ELR (cell line): Measurements from ENCODE around the gene PLXDC1.

Experiments
- DNase-seq: peaks from one replicate; pipeline ENCODE4 v3.0.0-alpha.2; 2015; ENCODE audit warnings: low read depth

PLXDC1 gene

DNA sequence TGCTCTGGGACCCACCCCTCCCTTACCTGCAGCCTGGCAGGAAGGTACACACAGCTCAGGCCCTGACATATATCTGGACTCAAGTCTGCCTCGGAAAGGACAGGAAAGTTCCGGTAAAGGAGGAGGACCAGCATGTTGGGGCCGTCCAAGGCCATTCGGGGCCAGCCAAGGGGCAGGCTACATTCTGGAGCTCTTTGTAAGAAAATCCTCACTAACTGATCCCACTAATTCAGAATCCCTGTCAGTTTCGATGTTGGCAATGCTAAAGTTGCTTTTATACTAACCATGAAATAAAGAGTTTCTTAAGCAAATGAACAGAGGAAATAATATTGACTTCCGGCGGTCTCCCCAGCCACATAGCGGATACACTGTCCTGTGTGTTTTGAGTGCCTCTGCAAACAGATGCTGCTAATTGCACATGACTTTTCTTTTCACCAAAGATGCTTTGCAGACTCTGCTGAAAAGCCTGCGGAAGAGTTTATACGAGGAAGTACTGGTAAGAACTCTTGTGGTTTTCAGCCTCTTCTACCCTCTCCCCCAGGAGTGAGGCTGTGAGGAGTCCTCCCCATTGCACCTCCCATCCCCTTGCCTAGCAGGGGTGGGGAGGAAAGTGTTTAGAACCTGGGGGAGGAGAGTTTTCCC lies 54.8 kb downstream of the PLXDC1 start:
- no peak for DNase-seq

DNA sequence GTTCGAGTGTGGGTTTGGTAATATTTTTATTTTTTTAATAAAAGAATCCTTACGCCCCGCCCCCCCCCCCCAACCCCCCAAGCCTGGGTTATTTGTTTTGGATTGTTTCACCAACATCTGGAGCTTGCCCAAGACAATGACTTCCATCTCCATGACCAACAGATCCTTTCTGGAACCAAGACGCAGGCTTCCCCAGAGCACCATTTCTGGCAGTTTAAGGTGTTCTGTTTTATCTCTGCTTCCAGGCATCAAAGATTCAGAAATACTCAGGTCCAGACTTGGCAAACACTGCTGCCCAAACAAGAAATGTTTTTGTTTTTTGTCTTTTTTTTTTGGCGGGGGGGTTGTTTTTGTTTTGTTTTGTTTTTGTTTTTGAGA lies 56.1 kb downstream of the PLXDC1 start:
- no peak for DNase-seq

DNA sequence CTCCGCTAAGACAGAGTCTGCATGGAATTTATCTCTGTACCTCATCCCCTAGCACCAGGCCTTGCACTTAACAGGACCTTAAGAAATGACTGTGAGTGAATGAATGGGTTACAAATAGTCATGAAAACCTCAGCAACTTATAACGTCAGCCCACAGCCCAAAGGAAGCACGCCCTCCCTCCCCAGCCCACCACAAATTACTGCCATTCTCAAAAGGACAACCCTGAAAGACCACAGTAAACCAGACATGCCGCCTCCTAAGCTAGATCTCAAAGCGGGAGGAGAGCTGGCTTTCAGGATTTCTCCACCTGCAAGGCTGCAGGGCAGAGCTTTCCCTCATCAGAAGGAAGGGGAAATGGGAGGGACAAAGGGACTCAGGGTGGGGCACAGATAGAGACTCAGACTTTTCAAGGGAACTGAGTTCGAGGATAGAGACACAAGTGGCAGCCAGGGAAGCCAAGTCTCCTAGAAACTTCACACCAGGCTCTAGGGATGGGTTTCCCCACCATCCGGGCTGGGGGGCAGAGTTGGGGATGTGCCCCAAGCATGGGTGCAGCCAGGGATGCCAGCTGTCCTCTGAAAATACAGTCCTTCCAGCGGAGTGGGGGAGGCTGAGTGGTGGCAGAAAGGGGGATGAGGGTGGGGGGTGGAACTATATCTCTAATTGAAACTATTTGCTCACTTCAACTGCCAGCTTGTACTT lies 56.7 kb downstream of the PLXDC1 start:
- DNase-seq, result no peak

DNA sequence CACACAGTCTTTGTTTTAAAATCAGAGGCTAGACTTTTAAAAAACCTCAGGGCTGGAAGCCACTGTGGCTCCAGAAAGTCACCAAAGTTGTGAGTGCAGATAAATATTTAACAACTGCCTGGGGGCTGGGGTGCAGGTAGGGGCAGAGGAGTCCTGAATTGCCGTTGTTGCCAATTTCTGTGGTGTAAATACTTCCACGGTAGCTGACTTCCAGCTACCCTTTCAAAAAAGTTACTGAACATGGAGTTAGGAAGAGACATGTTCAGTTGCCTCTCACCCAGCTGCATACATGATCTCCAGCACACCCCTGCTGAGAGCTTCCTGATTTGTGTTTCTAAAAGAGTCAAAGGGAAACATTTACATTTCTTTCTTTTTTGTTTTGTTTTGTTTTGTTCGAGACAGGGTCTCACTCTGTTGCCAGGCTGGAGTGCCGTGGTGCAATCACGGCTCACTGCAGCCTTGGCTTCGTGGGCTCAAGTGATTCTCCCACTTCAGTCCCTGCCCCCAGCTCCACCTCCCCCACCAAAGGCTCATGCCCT lies 58.7 kb downstream of the PLXDC1 start:
- DNase-seq, result no peak

DNA sequence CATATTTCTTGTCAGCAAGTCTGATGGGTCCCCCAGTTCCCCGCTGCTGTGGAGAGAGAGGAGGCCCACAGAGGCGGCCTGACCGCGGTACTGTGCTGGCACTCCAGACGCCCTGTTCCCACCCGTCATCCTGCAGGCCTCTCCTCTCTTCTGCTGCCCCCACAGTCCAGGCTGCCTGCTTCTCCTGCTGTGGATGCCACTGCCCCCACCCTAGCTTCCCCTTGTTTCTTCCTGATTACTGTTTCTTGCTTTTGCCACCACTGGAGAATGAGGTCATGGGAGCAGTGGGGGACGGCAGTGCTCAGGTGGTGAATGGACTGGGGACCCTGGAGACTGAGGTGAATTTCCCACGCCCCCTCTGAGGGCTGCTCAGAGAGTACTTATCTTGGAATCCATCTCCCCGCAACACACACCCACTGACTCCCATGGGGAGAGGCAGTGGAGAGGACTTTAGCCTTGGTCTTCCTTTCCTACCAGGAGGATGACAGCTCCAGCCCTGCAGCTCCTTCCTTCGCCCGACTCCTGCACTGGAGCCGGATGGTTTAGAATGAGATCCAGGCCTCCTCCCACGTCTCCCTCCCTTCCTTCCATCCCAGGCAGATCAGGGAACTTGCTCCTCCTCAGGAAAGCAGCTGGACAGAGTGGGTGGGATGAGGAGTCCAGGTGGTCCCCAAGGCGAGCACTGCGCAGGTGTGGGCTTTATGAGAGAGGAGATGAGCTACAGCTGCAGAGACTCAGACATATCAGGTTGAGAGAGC lies 60.4 kb downstream of the PLXDC1 start:
- DNase-seq, result no peak

DNA sequence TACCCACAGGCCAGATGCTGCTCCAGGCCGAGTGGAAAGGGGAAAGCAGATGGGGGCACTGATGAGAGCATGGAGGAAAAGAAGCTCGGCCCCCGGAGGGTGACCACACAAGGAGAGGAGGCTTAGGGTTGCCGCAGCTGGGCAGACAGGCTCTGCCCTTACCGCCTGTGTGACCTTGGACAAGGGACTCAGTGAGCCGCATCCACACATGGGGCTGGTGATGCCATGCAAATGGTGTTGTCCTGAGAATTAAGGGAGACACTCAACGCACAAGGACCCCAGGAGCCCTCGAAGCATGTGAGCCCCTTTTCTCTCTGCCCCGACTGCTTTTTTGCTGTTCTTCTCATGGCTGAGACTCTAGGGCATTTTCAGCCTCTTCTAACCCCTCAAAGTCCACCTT lies 61.0 kb downstream of the PLXDC1 start:
- DNase-seq, result no peak

DNA sequence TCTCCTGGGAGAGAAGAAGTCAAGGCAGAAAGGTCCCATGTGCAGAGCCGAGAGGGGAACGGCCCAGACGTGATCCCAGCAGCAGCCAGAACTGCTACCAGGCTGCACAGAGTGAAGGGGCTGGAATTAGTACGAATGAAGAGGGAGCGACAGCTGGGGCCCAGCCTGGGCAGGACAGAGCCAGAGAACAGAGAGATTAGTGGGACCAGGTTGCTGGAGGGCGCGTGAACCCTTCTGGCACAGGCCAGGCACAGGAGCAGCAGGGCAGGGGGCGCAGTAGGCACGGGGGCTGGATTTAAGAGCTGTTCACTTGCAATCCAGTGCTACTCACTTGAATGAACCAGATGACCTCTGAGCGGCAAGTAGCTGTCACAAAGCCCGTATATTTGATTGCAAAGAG lies 66.9 kb downstream of the PLXDC1 start:
- no peak for DNase-seq

DNA sequence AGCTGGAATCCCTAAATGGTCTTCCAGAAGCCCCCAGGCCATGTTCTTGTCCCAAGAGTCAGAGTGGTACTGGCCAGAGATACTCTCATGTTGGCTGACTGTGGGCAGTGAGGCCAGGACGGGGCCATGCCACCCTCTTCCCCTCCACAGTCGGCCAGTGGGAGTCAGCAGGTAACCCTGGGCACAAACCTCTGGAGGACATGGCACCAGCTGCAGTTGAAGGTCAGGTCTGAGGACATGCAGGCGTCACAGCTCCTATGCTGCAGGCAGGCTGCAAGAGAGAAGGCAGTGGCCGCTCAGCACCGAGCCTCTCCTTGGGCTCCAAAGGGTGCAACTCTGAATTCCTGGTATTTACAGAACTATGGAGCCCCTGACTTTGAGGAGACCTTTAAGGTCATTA lies 68.2 kb downstream of the PLXDC1 start:
- no peak for DNase-seq

DNA sequence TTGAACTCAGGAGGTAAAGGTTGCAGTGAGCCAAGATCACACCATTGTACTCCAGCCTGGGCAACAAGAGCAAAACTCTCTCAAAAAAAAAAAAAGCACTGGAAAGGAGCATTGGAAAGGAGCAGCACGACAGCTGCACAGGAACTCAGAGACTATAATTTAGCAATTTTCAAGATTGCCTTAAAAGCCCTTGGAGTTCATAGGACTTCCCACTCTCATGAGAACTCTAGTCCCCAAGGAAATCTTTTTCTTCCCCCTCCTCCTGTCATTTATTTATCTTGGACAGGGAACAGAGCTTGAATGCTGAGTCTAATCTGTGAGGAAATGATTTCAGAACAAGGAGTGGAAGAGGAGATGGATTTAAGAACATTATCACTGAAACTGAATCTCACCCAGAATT lies 69.0 kb downstream of the PLXDC1 start:
- no peak for DNase-seq

DNA sequence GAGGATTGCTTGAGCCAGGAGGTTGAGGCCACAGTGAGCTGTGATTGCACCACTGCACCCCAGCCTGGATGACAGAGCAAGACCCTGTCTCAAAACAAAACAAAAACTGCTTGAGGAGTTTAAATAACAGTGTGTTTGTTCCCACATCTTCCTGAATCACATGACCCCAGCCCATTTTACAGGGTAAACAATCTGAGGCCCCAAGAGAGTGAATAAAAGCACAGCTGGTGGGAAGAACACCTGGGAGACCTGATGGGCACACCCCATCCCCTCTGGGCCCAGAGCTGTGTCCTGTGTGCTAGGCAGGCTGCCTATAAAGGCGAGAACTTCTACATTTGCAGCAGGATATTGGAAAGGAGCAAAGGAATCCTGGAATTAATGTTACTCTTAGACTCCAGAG lies 69.6 kb downstream of the PLXDC1 start:
- DNase-seq, result no peak

DNA sequence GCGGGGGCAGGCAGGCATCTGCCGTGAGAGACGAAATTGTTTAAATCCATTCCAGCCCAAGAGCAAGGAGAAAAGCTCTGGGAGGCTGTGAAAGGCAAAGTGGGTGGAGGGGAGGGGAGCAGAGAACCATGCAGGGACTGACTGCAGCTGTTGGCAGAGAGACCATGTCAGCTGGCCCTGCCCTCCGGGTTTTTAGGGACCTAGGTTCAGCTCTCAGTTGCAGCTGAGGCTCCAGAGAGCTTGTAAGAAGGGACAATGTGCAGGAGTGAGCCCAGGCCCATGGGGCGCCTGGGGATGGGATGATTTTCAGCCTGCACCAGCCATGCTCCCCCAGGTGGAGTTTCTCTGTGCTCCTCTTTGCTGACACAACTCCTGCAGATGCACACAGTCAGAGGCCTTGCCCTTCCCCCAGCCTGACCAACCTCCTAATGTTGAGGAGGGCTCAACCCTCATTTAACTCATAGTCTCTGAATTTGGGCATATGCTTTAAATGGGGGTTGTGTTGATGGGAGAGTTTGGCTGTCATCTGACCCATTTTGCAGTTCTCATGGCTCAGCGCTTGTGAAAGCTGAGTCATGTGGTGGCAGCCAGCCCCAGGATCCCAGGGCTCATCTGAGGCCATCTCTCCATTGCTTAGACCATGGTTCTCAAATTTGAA lies 70.9 kb downstream of the PLXDC1 start:
- peak; percentile 28 for DNase-seq

DNA sequence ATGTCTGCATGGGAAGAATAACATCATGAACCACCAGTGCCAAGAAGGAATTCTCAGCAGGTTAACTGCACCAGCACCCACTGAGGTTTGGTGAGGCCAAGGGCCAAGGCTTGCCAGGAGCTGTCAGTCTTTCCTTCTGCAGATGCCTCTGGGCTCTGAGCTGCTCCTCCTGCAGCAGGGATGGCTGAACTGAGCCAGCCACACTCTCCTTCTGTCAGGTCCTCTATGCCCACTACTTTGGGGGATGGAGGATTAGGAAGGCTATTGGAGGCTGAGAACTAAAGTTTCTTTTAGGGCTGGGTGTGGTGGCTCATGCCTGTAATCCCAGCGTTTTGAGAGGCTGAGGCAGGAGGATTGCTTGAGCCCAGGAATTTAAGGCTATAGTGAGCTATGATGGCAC lies 71.6 kb downstream of the PLXDC1 start:
- DNase-seq, result no peak

DNA sequence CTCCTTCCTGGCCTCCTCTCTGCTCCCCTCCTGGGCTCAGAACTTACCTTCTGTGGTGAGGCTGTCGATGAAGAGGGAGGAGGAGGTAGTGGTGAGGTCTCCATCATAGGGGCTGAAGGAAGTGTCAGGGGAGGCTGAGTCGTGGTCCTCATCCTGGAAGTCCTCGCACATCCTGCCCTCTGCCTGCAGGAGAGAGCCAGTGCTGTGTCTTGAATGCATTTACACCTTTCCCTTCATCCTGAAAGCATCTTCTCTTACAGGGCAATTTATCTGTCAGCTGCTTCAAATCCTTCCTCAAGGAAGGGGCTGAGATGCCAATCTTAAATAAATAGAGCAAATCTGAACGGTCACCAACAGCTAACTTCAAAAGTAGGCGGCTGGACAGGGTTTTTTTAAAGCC lies 73.6 kb downstream of the PLXDC1 start:
- peak; percentile 12 for DNase-seq

DNA sequence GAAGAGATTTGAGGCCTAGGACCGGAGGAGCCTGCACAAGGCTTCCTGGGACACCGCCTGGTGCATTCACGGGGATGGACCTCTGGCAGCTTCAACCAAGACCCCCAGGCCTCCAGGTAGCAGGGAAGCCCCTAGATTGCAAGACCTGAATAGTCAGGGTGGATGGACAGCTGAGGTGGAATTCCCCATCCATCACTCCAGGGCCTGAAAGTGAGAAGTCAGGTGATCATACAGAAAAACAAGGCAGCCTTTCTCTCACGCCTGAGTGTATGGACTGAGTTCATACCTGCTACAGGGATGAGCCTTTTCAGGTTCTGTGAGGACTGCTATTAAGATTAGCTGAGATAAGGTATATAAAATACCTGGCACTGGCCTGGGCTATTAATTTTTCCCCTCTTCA lies 74.2 kb downstream of the PLXDC1 start:
- DNase-seq, result no peak

DNA sequence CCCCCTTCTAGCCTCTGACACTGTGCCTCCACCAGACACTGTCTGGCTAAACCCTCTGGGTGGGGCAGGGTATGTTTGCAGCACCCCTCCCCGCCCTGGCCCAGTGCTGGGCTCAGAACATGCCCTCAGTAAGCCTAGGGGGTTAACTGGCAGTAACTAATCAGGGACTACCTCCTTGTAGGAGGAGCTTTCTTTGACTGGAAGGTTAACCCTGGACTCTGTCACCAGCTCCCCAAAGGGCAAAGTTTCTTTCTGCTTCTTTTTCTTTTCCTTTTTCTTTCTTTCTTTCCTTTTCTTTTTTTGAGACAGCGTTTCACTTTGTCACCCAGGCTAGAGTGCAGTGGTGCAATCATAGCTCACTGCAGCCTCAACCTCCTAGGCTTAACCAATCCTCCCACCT lies 76.8 kb downstream of the PLXDC1 start:
- no peak for DNase-seq

DNA sequence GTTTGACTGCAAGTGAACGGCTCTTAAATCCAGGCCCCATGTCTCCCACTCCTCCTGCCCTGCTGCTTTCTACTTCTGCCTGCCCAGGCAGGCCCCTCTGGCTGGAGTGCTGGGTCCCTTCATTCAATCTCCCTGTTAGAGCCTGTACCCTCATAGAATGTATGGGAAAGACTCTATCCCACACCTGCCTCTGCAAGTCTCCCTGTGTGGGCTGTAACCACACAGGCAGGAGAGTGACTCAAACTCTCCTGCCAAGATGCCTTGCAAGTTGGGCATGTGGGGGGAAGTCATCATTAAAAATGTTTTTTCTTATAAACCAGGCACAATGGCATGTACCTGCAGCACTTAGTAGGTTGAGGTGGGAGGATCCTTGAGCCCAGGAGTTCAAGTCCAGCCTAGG lies 77.5 kb downstream of the PLXDC1 start:
- DNase-seq, result no peak

DNA sequence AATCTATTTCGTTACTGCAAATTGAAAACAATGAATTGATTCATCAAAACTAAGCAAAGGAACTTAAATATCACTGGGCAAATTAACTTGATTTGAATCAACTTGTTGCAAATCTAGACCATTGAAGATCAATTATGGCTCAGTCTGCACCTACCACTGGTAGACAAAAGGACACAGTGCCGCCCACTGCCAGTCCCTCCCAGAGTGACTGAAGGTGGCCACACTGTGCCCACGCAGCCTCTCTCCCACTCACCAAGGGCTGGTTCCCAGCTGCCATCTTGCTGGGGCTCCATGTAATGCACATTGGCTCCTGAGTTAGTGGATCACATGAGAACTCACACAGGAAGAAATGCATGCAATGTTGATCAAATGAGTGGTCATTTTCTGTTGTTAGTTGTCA lies 78.1 kb downstream of the PLXDC1 start:
- DNase-seq, result no peak

DNA sequence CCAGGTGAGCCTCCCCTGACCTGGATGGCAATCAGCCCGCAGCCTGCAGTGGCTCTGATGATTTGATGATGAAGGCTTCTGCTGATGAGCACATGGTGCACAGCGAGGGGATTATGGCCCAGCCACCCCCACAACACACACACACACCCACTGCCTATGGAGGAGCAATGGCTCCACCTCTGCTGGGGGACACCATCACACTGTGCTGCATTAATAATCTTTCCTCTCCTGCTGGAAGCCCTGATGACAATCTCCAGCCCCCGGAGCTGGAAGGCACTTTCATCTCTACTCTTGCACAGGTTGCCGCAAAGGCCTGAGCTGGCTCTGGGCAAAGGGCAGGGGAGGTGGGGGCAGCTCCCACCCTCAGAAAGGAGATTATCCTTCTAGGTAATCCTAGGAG lies 79.9 kb downstream of the PLXDC1 start:
- DNase-seq, result no peak

DNA sequence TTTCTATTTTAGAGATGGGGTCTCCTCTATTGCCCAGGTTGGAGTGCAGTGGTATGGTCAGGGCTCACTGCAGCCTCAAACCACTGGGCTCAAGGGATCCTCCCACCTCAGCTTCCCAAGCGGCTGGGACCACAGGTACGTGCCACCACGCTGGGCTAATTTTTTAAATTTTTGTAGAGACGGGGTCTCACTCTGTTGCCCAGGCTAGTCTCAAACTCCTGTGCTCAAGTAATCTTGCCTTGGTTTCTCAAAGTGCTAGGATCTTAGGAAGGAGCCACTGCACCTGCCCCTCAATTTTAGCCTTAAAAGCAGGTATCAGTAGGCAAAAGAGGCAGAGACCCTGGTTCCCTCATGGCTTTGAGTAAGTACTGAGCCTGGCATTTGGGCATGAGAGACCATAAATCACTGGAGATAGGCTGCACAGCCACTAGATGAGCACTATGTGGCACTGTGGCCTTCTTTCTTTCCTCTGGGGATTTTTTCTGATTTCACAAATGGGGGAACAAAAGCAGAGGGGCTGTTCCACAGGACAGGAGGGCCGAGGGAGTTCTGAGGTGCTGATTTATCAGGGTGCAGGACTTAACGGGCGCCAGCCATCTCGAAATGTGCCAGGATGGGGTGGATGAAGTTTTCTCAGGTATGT lies 82.2 kb downstream of the PLXDC1 start:
- peak; percentile 74 for DNase-seq

DNA sequence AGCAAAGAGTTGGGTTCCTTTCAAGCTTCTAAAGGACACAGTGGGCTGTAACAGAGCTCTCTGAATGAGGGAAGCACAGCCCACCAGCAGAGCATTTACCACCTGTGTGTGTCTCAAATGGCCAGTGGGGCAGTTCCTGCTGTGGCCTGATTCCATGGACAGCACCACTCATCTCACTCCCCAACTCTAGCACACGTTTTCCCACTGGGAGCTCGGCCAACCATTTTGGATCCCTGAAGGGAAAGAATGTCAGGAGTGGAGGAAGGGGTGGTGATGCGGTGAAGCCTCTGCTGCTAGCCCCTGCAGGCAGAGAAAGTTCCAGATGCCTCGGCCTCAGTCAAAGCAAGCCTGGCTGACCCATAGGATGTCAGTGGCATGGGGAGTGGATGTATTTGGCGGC lies 86.6 kb downstream of the PLXDC1 start:
- no peak for DNase-seq

DNA sequence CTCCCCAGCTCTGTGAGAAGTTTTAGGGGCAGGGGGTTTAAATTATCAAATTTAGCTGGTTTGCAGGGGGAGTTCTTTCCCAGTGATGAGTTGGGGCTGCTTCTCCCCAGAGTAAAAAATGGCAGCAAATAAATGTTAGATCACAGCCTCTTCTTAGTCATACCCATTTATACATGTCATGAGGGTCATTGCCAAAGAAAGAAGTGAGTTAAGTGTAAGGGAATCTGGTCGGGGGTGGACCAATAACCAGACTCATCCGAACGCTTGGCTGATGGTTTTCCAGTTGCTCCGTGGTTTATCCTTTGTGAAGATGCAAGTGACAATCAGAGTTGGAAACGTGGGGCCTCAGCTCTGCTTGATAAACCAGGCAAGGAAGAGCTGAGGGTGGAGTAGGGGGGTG lies 87.1 kb downstream of the PLXDC1 start:
- peak; percentile 74 for DNase-seq

DNA sequence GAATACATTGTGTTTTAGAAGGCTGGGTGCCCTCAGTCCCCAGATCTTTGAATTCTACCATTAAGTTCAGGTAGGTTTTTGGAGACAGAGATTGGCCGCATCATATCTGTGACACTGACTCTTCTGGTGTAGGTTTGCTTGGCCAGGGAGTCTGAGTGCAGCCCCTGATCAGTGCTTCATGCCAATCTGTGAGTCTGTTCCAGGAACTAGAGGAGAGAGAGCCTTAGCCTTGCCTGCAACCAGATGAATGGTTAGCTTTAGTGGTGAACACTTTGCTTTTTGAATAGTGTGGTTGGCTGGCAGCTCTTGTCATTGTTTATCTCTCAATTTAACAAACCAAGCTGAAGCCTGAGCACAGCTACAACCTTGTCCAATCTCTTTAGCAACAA lies 87.8 kb downstream of the PLXDC1 start:
- DNase-seq, result no peak
